KOPT-K1 (cell line): Measurements from ENCODE around the gene FOXP4.

Experiments
- H3K27ac ChIP-seq: fragments of 200-600 bp; sonication (generic); 2 replicates; pipeline ENCODE4 v1.5.1; 2016; ENCODE audit warnings: antibody characterized with exemption, mild to moderate bottlenecking, low read depth, low read length; ENCODE audit not compliant: poor library complexity, severe bottlenecking
- H3K36me3 ChIP-seq: fragments of 200-600 bp; sonication (generic); 2 replicates; pipeline ENCODE4 v1.5.1; 2017; ENCODE audit warnings: antibody characterized with exemption, mild to moderate bottlenecking, low read length, moderate library complexity; ENCODE audit not compliant: insufficient read depth
- H3K9me3 ChIP-seq: fragments of 200-600 bp; sonication (generic); 2 replicates; pipeline ENCODE4 v1.5.1; 2017; ENCODE audit warnings: antibody characterized with exemption, low read length, mild to moderate bottlenecking; ENCODE audit not compliant: insufficient read depth, poor library complexity, severe bottlenecking

FOXP4 gene

DNA sequence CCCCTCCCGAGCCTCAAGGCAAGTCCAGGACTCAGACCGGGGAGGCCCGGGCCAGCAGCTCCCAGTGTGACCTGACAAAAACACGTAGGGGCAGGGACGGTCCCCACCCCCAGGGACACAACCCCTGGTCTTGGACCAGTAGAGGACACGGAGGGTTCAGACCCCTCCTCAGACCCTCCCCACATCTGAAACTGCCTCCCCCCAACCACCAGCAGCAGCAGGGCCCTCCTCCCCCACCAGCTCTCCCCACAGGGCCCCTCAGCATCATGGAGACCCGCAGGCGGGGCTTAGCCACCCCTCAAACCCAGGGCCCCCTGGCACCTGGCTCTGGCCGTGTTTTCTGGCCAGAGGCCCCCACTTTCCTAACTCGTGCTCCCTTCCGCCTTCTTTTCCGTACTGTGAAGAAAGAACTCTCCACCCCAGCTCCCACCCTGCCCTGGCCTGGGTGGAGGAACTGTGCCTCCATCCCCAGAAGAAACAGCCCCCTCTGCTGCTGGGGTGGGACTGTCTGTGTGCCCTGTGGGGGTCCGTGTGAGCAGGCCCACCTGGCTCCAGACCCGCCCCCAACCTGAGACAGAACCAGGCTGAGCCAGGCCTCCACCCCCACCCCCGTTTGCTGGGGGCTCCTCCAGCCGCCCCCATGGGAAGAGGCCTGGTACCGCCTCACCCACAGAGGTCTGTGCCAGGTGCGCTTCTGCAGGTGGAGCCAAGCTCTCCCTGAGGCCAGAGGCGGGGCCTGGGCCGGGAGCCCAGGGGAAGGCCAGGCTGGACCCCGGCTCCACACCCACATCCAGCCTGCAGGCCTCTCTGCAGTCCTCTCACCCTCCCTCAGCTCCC, 53.1 kb downstream of the FOXP4 start:
- Histone ChIP-seq H3K27ac (peak overlapping the region; percentile 90), H3K36me3 (peaks cover 28% of the 10 kb centered on the region; the same call in 1 of the 2 replicates), H3K9me3 (no peaks in the 10 kb centered on the region)

GRCh38 chr6:41599852-41600445, 53.8 kb downstream of the FOXP4 start:
- peaks cover 24% of the 10 kb centered on the region; the same call in 1 of the 2 replicates for H3K36me3 ChIP-seq
- peak overlapping the region; percentile 90 for H3K27ac ChIP-seq
- no peaks in the 10 kb centered on the region for H3K9me3 ChIP-seq

DNA sequence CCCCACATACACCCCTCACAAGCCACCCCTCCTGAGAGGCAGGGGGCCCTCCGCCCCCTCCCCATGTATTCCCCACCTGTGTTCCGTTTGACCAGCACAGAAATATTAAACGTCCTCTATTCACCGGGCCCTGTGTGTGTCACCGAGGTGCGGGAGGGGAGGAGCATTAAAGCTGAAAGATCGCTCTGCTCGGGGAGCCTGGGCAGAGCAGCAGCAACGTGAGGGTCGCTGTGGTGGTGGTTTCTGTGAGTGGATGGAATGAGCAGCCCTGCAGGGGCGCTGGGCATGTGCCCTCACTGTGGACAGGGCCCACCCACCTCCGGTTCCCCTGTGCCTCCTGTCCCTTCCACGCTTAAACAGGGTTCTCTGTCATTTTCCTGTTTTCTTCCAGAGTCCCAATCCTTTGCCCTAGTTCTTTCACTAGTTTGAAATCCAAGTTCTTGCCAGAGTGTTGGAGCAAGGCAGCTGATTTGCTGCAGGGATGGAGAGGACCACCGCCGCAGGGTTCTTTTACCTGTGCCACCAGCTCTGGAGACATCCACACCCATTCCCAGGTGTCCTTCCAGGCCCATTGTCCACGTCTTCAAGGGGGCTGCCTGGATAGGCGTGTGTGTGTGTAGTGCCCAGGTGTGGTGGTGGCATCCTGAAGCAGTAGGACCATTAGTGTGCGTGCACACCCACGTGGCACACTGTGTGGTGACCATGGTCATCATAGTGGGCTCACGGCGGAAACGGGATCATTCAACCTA, 54.5 kb downstream of the FOXP4 start:
- peaks cover 20% of the 10 kb centered on the region; the same call in 1 of the 2 replicates for H3K36me3 ChIP-seq
- H3K9me3 ChIP-seq: no peaks in the 10 kb centered on the region
- H3K27ac ChIP-seq: peak overlapping the region; percentile 90

- peaks cover 14% of the 10 kb centered on the region; the same call in 1 of the 2 replicates for H3K36me3 ChIP-seq
- H3K27ac ChIP-seq: peak overlapping the region; percentile 90
- no peaks in the 10 kb centered on the region for H3K9me3 ChIP-seq
Observed at GRCh38 chr6:41601248-41601549, 55.0 kb downstream of the FOXP4 start.

- H3K27ac ChIP-seq: peak overlapping the region; percentile 78
- 0 out of 2 replicates have a peak, but pooled peaks cover 3% of the 10 kb centered on the region for H3K36me3 ChIP-seq
- H3K9me3 ChIP-seq: no peaks in the 10 kb centered on the region
Observed at GRCh38 chr6:41602422-41602743, 56.2 kb downstream of the FOXP4 start.

DNA sequence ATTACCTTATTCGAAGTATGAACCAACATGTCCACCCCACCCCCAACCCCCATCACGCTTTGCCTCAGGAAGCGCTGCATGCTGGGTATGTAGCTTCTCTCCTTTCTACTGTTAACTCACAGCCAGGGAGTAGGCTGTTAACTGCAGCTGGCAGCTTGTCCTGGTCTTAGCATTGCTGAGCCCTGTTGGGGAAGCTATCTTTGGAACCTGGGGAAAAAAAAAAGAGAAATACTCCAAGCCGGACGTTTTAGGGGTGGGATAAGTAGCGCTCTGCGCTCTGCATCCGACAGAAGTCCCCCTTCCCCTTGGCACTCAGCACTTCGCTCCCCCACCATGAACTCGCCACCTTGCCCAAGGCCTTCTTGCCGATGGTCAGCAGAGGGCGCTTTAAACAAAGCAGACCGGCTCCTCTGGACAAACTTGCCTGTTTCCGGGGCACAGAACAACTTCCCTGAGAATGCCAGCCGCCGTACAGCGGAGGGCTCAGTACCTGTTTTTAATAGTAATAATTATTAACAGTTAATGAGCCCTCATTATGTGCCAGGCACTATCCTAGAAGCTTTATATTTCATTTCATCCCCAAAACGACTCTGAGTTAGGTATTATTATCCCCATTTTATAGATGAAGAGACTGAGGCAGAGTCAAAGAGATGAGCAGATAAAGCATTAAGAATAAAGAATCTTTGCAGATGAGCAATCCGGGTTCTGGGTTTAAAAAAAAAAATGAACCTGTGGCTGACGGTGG, 56.9 kb downstream of the FOXP4 start:
- no peaks in the 10 kb centered on the region for H3K9me3 ChIP-seq
- no peaks in the 10 kb centered on the region for H3K36me3 ChIP-seq
- H3K27ac ChIP-seq: peak overlapping the region; percentile 78

DNA sequence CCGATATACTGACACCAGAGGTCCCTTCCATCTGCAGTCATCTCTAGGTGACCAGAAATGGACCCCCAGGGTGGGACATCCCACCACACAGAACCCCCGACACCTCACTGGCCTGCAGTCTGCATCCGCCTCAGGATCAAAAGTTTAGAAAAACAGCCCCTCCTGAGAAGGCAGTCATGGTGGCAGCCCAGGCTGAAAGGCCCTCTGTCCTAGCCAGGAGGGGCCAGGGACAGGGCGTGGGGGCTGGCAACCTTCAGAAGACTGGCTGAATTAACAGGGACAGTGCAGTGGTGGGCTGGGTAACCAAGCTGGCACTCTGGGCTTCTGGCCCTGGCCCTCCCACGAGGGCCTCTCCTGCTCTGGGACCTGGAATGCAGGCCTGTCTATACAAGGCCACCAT, 57.8 kb downstream of the FOXP4 start:
- Histone ChIP-seq H3K9me3 (no peaks in the 10 kb centered on the region), H3K36me3 (no peaks in the 10 kb centered on the region), H3K27ac (peak overlapping the region; percentile 78)

GRCh38 chr6:41605649-41606048, 59.5 kb downstream of the FOXP4 start:
- H3K9me3 ChIP-seq: no peaks in the 10 kb centered on the region
- no peaks in the 10 kb centered on the region for H3K36me3 ChIP-seq
- no peak overlapping the region for H3K27ac ChIP-seq

- Histone ChIP-seq H3K9me3 (no peaks in the 10 kb centered on the region), H3K27ac (no peak overlapping the region)
Observed at GRCh38 chr6:41607036-41607435, 60.9 kb downstream of the FOXP4 start.

DNA sequence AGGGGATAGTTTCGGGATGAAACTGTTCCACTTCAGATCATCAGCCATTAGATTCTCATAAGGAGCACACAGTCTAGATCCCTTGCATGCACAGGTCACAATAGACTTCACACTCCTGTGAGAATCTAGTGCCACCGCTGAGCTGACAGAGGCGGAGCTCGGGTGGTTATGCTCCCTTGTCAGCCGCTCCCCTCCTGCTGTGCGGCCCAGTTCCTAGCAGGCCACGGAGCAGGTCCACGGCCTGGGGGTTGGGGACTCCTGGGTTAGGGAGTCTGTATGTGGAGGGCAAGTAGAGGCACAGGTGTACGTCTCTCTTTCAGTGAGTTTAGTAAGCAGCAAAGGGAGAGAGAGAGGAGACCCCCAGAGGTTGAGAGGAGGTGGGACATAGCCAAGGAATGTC, 61.6 kb downstream of the FOXP4 start:
- Histone ChIP-seq H3K9me3 (peaks cover 4% of the 10 kb centered on the region), H3K27ac (no peak overlapping the region), H3K36me3 (no peaks in the 10 kb centered on the region)

More at GRCh38 chr6:41607036-41607435, 60.9 kb downstream of the FOXP4 start:
- no peaks in the 10 kb centered on the region for H3K36me3 ChIP-seq

GRCh38 chr6:41608443-41609151, 62.4 kb downstream of the FOXP4 start:
- H3K27ac ChIP-seq: no peak overlapping the region
- H3K9me3 ChIP-seq: peaks cover 4% of the 10 kb centered on the region
- no peaks in the 10 kb centered on the region for H3K36me3 ChIP-seq

DNA sequence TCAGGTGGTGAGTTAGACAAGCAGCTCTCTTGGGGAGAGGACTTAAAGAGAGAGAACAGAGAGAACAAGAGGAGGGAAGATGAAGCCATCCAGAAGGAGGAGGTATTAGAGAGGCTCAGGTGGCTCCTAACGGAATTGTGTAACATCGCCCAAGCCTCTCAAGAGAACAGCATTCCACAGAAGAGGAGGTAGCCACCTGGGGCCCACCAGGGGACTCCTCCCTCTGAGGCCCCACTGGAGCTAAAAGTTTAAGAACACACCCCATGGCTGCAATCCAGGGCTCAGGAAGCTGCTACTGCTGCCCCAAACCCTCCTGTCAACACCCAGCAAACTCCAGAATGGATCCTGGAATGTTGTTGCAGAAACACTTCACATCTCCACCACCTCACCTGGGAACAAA, 68.5 kb downstream of the FOXP4 start:
- peaks cover 4% of the 10 kb centered on the region for H3K9me3 ChIP-seq
- H3K27ac ChIP-seq: no peak overlapping the region
- H3K36me3 ChIP-seq: no peaks in the 10 kb centered on the region

DNA sequence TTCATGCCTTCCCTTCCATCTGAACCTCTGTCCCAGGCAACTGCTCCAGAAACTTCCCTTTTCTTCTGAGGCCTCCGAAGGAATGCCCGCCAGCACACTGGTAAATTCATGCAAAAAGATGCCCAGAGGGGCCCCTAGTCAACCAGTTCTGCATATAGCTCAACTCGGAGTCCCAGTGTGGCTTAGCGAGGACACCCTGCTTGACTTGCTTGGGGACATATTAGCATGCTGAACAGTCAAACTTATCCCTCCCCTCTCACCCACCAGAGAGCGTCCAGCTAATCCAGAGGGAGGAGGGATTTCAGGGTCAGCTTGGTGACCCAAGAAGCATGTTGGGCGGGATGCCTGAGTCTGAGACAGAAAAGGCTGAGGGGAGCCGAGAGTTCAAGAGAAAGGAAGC, 69.1 kb downstream of the FOXP4 start:
- H3K9me3 ChIP-seq: peaks cover 4% of the 10 kb centered on the region
- H3K36me3 ChIP-seq: no peaks in the 10 kb centered on the region
- no peak overlapping the region for H3K27ac ChIP-seq

DNA sequence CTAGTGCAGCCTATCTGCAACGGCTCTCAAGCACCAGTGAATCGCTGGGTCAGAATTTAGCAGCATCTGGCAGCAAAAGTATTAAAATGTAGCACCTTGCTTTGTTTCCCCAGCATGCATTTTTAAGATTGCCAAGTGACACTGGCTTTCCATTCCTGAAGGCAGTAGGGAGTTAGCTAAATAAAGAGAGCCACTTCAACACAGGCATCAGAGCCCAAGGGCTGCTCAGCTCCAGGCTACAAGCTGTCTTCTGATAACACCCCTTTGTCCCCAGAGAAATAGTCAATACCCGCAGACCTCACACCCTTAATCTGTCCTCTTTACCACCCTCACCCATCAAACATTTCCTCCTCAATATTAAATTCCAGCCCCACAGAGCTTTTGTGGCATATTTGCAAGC, 72.4 kb downstream of the FOXP4 start:
- Histone ChIP-seq H3K36me3 (no peaks in the 10 kb centered on the region), H3K27ac (no peak overlapping the region), H3K9me3 (peaks cover 22% of the 10 kb centered on the region)
